ENCODE measurements around the gene CD207. TPM values are rescaled to one million over a fixed set of nuclear protein-coding genes. Genes with fewer than 3 reads are reported as not detected.

CD207 gene
- total and polyA plus RNA-seq, 2 experiments from 2014 or later = not detected

DNA sequence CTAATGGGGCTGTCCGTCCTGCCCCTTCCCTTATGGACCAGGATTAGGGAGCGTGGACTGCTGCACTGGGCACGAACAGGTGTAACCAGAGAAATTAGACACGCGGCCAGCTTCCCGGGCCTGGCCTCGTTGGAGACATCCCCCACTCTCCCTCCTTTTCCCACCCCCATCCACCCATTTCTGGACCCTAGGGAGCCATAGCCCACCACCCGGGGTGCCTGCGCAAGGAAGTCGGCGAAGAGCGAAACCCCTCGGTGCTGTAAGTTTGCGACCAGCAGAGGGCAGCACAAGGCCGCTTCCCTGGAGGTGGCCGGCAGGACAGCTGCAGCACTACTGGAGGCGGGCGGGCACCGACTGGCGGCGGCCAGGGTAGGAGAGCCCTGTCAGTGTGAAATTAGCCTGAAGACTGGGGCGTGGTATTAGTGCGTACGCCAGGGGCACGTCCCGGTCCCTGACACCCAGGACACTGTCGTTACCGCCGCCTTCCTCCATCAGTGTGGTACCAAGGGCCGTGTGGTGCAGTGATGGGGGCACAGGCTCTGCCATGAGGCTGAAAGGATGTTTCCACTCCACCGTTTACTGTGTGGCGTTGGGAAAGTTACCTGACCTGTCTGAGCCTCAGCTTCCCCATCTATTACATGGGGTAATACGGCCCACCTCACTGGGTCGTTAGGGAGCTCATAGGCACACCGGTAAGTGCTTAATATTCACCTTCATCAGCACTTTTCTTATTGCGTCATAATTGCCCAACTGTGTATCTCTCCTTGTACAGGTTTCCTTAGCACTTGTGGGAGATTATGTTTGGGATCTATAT is 36.0 kb upstream of the CD207 start:
- no peaks in the 10 kb centered on the region for H3K9me3 ChIP-seq (ENCODE audit: low read depth)
- in situ Hi-C loops (cut with MboI) = loop anchor here (10.0 kb wide), 1 partner anchor 73 kb away; no protein-coding TSS in a partner anchor

DNA sequence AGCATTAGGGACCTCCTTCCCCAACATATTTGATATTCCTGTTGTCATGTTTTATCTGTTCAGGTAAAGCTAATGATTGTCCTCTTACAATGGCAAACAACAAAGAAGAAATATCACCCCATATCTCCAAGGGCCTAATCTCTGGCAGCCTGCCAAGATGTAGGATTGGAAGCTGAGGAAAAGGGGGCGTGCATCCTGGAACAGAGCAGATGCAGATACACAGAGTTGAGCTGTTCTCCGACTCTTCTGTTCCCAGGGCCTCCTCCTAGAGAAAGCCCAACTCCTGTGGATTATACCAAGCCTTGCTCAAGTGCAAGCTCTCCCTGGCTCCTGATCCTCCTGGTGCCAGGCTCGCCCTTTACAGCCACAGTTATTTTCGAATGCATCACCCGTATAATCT is 35.2 kb upstream of the CD207 start:
- Histone ChIP-seq H3K27ac (no peak overlapping the region), H3K36me3 (ENCODE audit: low read depth) (no peaks in the 10 kb centered on the region), H2AFZ (no peak overlapping the region), H3K27me3 (replicated peaks; ENCODE audit: insufficient read depth) (peaks cover 47% of the 10 kb centered on the region), H3K9me3 (ENCODE audit: low read depth) (no peaks in the 10 kb centered on the region), H3K9me2 (ENCODE audit: insufficient read depth) (no peaks in the 10 kb centered on the region), H3K4me1 (ENCODE audit: insufficient read depth) (no peaks in the 10 kb centered on the region), H3K4me2 (ENCODE audit: unreplicated experiment) (no peak overlapping the region), H4K20me1 (ENCODE audit: insufficient read depth) (no peaks in the 10 kb centered on the region), H3F3A (ENCODE audit: insufficient read depth) (no peaks in the 10 kb centered on the region), H3K4me3 (no peak overlapping the region), H3K79me2 (ENCODE audit: insufficient read depth) (no peaks in the 10 kb centered on the region), H3K9ac (no peak overlapping the region)
- 41 to 42% methylated on average over 5 of the region's 5 CpGs for WGBS, 2 experiments (ENCODE audit: low coverage in 1 of 2, low lambda C conversion rate in 2 of 2, missing lambda C conversion rate in 2 of 2)
- no peak for TF ChIP-seq EZH2phosphoT487 (IDR thresholded peaks at IDR 0.05; ENCODE audit: insufficient read depth, low read depth)
- no peak for TF ChIP-seq EZH2 (IDR thresholded peaks at IDR 0.05; ENCODE audit: insufficient read depth, poor library complexity, severe bottlenecking)
- DNase-seq = no peak
- in situ Hi-C loops (cut with MboI) = loop anchor here (10.0 kb wide), 1 partner anchor 74 kb away; no protein-coding TSS in a partner anchor

More for the DNA sequence above, 36.0 kb upstream of the CD207 start:
- Histone ChIP-seq H4K20me1 (ENCODE audit: insufficient read depth) (no peaks in the 10 kb centered on the region), H3K27me3 (replicated peaks; ENCODE audit: insufficient read depth) (peaks cover 48% of the 10 kb centered on the region), H3K4me3 (0 out of 2 replicates have a peak overlapping the region, but pooled peaks have one; percentile 29), H3K4me2 (ENCODE audit: unreplicated experiment) (peak overlapping the region; percentile 62), H3K27ac (no peak overlapping the region), H3K79me2 (ENCODE audit: insufficient read depth) (no peaks in the 10 kb centered on the region), H3K9me2 (ENCODE audit: insufficient read depth) (no peaks in the 10 kb centered on the region), H3K4me1 (ENCODE audit: insufficient read depth) (no peaks in the 10 kb centered on the region), H3F3A (ENCODE audit: insufficient read depth) (no peaks in the 10 kb centered on the region), H3K9ac (no peak overlapping the region), H2AFZ (no peak overlapping the region), H3K36me3 (ENCODE audit: low read depth) (no peaks in the 10 kb centered on the region)
- TF ChIP-seq EZH2phosphoT487 (IDR thresholded peaks at IDR 0.05; ENCODE audit: insufficient read depth, low read depth) (no peak), EZH2 (IDR thresholded peaks at IDR 0.05; ENCODE audit: insufficient read depth, poor library complexity, severe bottlenecking) (no peak)
- WGBS, 2 experiments (ENCODE audit: low coverage in 1 of 2, low lambda C conversion rate in 2 of 2, missing lambda C conversion rate in 2 of 2) = 11 to 15% methylated on average over 26 to 36 of the region's 36 CpGs
- DNase-seq = peak; percentile 87

DNA sequence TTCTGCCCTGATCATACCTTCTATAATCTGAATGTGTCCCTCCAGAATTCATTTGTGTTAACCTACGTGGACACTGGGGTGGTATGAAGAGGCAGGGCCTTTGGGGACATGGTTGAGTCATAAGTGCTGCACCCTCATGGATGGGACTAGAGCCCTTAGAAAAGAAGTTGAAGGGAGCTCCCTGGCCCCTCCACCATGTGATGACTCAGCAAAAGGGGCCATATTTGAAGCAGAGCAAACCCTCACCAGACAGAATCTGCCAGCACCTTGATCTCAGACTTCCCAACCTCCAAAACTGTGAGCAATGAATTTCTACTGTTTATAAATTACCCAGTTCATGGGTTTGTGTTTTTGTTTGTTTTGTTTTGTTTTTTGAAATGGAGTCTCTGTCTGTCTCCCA is 33.4 kb upstream of the CD207 start:
- in situ Hi-C loops (cut with MboI) = no loop called here
- Histone ChIP-seq H3K27me3 (replicated peaks; ENCODE audit: insufficient read depth) (peaks cover 36% of the 10 kb centered on the region), H3K4me2 (ENCODE audit: unreplicated experiment) (no peak overlapping the region), H2AFZ (no peak overlapping the region), H3K9ac (no peak overlapping the region), H3K9me2 (ENCODE audit: insufficient read depth) (no peaks in the 10 kb centered on the region), H4K20me1 (ENCODE audit: insufficient read depth) (no peaks in the 10 kb centered on the region), H3K79me2 (ENCODE audit: insufficient read depth) (no peaks in the 10 kb centered on the region), H3K27ac (no peak overlapping the region), H3K4me1 (ENCODE audit: insufficient read depth) (no peaks in the 10 kb centered on the region), H3K4me3 (no peak overlapping the region), H3K36me3 (ENCODE audit: low read depth) (no peaks in the 10 kb centered on the region), H3F3A (ENCODE audit: insufficient read depth) (no peaks in the 10 kb centered on the region), H3K9me3 (ENCODE audit: low read depth) (no peaks in the 10 kb centered on the region)
- DNase-seq = no peak
- no peak for TF ChIP-seq EZH2 (IDR thresholded peaks at IDR 0.05; ENCODE audit: insufficient read depth, poor library complexity, severe bottlenecking)
- TF ChIP-seq EZH2phosphoT487 (IDR thresholded peaks at IDR 0.05; ENCODE audit: insufficient read depth, low read depth) = no peak
- WGBS, 2 experiments (ENCODE audit: low coverage in 1 of 2, low lambda C conversion rate in 2 of 2, missing lambda C conversion rate in 2 of 2) = 38% methylated on average over 1 of the region's 1 CpG

DNA sequence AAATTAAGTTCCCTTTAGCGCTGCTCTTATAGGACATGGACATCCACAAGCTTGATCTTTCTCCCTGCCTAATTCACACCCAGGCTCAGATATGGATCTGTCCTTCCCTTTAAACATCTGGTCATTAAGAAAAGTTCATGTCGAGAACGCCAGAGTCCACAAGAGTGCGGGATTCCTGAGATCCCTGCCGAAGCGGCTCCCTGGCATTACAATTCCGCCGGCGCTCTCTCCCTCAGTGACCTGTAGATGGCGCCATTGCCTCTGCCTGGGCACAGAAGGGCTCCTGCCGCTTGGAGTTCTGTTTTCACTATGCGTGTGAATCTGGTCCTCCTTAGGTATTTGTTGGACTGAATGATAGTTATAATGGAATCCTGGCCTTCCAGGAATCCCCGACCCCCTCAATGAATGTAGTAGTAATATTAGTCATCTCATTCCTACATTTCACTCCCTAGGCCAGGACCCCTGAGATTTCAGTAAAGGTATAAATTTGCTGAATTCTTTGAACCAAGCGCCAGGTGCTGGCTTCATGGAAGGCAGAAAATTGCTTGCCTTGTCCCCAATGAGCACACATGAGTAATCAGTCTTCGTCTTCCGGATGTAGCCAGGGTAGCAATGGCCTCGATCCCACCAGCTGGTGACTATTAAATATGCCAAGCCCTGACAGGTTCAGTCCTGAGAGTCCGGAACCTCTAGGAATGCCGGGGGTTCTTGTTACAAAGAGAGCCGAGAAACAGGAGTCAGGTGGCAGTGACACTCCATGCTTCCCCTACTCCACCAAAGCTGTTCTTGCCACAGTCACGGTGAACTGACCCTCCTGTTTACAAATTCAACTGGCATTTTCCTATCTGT is 26.4 kb upstream of the CD207 start:
- H3K9me3 ChIP-seq (ENCODE audit: low read depth) = no peaks in the 10 kb centered on the region
- no peaks in the 10 kb centered on the region for H3K9me2 ChIP-seq (ENCODE audit: insufficient read depth)
- WGBS, 2 experiments (ENCODE audit: low coverage in 1 of 2, low lambda C conversion rate in 2 of 2, missing lambda C conversion rate in 2 of 2) = 27 to 29% methylated on average over 21 of the region's 21 CpGs
- TF ChIP-seq EZH2phosphoT487 (IDR thresholded peaks at IDR 0.05; ENCODE audit: insufficient read depth, low read depth) (no peak), EZH2 (IDR thresholded peaks at IDR 0.05; ENCODE audit: insufficient read depth, poor library complexity, severe bottlenecking) (no peak)
- no peaks in the 10 kb centered on the region for H4K20me1 ChIP-seq (ENCODE audit: insufficient read depth)
- no peak overlapping the region for H3K9ac ChIP-seq
- no peak overlapping the region for H2AFZ ChIP-seq
- peaks cover 69% of the 10 kb centered on the region for H3K27me3 ChIP-seq (replicated peaks; ENCODE audit: insufficient read depth)
- no peak overlapping the region for H3K4me2 ChIP-seq (ENCODE audit: unreplicated experiment)
- DNase-seq = peak; percentile 83
- H3K27ac ChIP-seq = no peak overlapping the region
- no peaks in the 10 kb centered on the region for H3K36me3 ChIP-seq (ENCODE audit: low read depth)
- in situ Hi-C loops (cut with MboI) = no loop called here
- no peaks in the 10 kb centered on the region for H3K4me1 ChIP-seq (ENCODE audit: insufficient read depth)
- H3K79me2 ChIP-seq (ENCODE audit: insufficient read depth) = no peaks in the 10 kb centered on the region
- H3F3A ChIP-seq (ENCODE audit: insufficient read depth) = no peaks in the 10 kb centered on the region
- no peak overlapping the region for H3K4me3 ChIP-seq
